Measurements from ENCODE around the gene OR1D5. TPM values are rescaled to one million over a fixed set of nuclear protein-coding genes. Genes with fewer than 3 reads are reported as not detected.

The OR1D5 gene
- total RNA-seq: not detected in 2 replicates

GRCh38 chr17:3063507-3063906 lies at the start of gene OR1D5:
TSS of gene OR1D5 (minus strand) at chr17:3063607. CDS start at chr17:3063607, 0 bp downstream.

GRCh38 chr17:3104322-3104721 lies 40.9 kb upstream of the OR1D5 start, which contains the start of gene OR1D2:
TSS of gene OR1D2 (minus strand) at chr17:3104422. CDS start at chr17:3092996, 11,426 bp downstream.

Other genes starting within 250 kb of the OR1D5 start
- not detected in 2 replicates for gene OR1D2, start 40.8 kb upstream of the OR1D5 start, total RNA-seq
- gene OR1G1, start 63.9 kb upstream of the OR1D5 start, total RNA-seq: not detected in 2 replicates
- gene OR1A2, start 133.9 kb upstream of the OR1D5 start, total RNA-seq: not detected in 2 replicates
- not detected in 2 replicates for gene OR1A1, start 144.1 kb upstream of the OR1D5 start, total RNA-seq
- gene OR3A1, start 234.8 kb upstream of the OR1D5 start, total RNA-seq: not detected in 2 replicates

Data from bronchus fibroblast of lung (primary cell).